GM10847 (cell line): ENCODE data around the gene TUBG2.

Experiments
- POLR2A ChIP-seq: IDR thresholded peaks from 2 replicates; pipeline ENCODE4 v1.6.1; 2011; ENCODE audit not compliant: insufficient read length; ENCODE audit errors: extremely low read depth

Gene TUBG2

DNA sequence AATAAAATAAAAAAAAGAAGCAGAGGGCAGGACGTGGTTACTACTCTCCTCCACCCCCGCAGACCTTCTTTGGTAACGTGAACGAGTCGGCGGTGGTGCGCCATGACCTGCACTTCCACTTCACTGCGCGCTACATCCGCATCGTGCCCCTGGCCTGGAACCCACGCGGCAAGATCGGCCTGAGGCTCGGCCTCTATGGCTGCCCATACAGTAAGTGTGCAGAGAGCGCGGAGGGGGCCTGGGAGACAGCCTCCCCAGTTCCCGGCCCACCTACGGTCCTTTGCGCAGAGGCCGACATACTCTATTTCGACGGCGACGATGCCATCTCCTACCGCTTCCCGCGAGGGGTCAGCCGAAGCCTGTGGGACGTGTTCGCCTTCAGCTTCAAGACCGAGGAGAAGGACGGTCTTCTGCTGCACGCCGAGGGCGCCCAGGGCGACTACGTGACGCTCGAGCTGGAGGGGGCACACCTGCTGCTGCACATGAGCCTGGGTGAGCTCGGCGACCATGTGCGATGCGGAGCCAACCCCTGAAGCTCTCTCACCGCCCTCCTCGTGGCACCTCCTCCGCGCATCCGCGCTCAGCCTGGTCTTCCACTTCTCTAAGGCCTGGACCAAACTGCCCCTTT lies 26.0 kb downstream of the TUBG2 start:
- TF ChIP-seq POLR2A = no peak

DNA sequence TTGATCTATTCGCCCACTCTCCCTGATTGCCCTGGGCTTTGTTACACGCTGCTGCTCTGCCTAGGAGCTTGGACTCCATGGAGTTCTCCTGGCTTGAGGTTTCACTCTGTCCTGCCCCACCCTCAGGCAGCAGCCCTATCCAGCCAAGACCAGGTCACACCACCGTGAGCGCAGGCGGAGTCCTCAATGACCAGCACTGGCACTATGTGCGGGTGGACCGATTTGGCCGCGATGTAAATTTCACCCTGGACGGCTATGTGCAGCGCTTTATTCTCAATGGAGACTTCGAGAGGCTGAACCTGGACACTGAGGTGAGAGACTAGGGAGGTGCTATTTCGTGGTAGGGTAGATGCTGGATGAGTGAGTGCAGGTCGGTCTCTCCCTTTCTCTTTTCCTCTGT lies 26.7 kb downstream of the TUBG2 start:
- TF ChIP-seq POLR2A = no peak

DNA sequence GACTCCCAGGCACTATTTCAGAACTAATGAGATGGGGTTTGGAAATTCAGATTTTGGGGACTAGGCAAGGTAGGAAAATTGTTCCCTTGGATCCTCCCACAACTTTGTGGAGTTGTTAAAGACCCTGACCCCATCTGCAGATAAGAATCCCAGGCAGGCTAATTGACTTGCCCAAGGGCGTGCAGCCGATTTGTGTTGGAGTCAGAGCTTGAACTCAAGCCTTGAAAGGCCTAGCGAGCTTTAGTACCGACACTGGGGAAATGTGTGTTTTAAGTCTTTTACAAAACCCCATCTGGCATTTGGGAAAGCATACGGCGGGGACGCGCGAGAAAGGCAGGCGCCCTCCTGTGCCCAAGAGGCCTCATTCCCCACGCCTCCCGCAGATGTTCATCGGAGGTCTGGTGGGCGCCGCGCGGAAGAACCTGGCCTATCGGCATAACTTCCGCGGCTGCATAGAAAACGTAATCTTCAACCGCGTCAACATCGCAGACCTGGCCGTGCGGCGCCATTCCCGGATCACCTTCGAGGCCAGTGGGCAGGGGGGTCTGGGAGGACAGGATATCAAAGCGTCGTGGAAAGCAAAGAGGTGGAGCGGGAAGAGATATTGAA lies 27.5 kb downstream of the TUBG2 start:
- no peak for TF ChIP-seq POLR2A

DNA sequence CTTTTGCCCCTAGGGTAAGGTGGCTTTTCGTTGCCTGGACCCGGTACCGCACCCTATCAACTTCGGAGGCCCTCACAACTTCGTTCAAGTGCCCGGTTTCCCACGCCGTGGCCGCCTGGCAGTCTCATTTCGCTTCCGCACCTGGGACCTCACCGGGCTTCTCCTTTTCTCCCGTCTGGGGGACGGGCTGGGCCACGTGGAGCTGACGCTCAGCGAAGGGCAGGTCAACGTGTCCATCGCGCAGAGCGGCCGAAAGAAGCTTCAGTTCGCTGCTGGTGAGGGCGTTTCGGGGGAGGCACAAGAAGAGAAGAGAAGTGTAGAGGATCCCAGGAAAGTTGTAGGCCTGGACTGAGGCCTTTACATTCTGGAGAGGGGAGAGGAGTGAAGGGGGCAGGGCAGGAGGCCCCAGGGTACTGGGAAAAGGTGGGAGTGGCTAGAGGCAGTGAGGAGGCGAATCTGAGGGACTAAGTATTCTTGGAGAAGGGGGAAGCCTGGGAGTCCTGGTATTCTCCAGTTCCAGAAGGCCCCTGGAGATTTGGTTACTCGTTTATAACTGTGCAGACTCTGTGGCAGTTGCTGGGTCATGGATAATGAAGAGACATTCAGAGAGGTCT lies 28.7 kb downstream of the TUBG2 start:
- no peak for TF ChIP-seq POLR2A

DNA sequence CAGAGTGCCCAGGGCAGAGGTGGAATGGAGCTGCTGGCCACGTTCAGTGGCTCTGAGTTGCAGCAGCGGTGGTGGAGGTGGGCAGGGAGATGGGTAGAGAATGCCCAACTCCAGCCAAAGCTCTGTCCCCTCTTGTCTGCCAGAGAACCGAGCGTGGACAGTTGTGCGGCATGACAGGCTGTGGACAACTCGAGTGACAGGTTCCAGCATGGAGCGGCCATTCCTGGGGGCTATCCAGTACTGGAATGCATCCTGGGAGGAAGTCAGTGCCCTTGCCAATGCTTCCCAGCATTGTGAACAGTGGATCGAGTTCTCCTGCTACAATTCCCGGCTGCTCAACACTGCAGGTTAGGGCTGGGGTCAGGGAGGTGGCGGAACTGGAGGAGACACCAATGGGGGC lies 31.5 kb downstream of the TUBG2 start:
- TF ChIP-seq POLR2A = no peak

DNA sequence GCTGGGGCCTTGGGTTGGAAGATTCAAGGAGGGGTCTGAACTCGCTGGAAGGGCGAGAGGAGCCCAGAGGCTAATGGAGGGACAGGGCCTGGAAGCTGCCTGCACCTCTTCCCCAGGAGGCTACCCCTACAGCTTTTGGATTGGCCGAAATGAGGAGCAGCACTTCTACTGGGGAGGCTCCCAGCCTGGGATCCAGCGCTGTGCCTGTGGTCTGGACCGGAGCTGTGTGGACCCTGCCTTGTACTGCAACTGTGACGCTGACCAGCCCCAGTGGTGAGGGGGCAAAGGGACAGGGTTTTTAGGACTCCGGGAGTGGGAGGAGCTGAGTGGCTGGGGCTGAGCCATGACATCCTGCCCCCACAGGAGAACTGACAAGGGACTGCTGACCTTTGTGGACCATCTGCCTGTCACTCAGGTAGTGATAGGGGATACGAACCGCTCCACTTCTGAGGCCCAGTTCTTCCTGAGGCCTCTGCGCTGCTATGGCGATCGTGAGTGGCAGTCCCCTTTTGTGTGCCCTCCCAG lies 32.0 kb downstream of the TUBG2 start:
- no peak for TF ChIP-seq POLR2A

DNA sequence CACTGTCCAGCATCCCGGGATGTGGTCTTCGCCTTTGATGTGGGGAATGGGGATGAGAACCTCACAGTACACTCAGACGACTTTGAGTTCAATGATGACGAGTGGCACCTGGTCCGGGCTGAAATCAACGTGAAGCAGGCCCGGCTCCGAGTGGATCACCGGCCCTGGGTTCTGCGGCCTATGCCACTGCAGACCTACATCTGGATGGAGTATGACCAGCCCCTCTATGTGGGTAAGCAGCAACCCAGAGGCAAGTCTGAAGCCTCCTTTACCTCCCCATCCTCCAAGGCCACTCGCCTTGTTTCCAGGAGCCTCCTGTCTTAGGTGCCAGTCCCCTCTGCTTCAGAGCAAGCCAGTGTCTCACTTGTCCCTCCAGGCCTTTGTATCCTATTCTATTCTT lies 33.4 kb downstream of the TUBG2 start:
- no peak for TF ChIP-seq POLR2A

DNA sequence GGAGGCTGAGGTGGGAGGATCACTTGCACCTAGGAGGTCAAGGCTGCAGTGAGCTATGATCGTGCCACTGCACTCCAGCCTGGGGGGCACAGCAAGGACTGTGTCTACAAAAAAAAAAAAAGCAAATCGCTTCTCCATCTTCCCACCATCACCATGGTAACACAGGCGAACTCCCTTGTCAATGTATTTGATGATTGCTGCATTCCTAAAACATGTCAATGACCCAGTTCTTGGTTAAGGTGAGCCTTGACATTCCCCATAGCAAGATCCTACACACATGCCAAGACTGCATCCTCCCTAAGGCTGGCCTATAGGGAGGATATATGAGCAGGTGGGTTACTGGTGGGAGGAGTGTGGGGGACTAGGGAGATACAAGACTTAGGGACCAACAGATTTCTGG lies 35.4 kb downstream of the TUBG2 start:
- no peak for TF ChIP-seq POLR2A

DNA sequence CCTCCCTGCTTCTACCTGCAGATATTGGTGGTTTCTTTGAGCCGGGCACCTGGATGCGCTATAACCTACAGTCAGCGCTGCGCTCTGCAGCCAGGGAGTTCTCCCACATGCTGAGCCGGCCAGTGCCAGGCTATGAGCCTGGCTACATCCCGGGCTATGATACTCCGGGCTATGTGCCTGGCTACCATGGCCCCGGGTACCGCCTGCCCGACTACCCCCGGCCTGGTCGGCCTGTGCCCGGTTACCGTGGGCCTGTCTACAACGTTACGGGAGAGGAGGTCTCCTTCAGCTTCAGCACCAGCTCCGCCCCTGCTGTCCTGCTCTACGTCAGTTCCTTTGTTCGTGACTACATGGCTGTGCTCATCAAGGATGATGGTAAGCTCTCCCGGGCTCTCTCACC lies 36.4 kb downstream of the TUBG2 start:
- no peak for TF ChIP-seq POLR2A

DNA sequence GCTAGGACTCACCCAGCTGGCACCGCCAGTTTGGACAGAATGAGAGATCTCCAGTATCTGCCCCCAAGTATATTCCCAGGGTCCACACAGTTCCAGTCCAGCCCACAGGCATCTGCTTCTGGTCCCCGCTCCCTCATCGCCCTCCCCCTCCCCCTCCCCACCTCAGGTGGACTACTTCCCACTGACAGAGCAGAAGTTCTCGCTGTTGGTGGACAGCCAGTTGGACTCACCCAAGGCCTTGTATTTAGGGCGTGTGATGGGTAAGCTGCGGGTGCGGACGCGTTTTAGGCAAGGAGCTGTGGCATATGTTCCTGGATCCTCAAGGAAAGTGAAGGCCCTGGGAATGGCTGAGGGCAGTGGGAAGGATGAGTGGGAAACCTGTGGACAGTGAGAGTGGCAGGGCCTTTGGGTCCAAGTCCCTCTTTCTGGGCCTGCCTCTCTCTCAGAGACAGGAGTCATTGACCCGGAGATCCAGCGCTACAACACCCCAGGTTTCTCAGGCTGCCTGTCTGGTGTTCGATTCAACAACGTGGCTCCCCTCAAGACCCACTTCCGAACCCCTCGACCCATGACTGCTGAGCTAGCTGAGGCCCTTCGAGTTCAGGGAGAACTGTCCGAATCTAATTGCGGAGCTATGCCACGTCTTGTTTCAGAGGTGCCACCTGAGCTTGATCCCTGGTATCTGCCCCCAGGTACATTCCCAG lies 38.2 kb downstream of the TUBG2 start:
- no peak for TF ChIP-seq POLR2A

DNA sequence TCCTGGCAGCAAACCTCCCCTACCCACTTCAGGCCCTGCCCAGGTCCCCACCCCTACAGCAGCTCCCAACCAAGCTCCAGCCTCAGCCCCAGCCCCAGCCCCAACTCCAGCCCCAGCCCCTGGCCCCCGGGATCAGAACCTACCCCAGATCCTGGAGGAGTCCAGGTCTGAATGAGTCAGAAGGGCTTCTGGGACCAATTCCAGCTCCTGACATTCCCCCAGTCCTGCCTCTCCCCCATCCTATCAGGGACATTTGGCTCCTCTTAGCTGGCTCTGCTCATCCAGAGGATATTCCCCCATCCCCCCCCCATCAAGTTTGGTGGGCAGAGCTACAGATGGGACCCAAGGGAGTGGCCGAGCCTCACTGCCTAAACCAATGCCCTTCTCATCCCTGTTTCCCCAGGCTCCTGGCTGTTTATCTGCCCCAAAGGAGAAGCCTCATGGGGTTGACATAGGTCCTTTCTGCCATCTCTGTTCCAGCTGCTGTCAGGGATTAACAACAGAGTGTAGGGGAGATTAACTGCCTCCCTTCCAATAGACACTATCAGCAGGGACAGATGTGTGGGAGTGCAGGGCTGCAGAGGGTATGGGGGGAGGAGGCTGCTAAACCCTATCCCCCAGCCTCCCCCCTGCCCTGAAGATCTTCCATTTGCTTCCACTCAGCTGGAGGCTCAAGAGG lies 39.8 kb downstream of the TUBG2 start:
- no peak for TF ChIP-seq POLR2A

DNA sequence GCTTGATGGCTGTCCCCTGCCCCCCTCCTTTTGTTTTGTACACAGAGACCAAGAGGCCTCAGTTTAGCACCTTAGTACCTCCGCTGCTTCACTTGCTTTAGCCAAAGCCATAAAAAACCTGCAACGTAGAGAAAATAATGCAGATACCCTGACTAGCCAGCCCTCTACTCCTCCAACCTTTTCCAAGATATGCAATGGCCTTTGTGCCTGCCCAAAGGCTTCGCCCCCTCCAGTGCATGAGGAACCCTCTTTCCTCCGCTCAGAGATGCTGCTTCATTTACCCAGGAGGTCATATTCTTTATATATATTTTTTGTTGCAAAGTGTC lies 40.3 kb downstream of the TUBG2 start:
- no peak for TF ChIP-seq POLR2A

DNA sequence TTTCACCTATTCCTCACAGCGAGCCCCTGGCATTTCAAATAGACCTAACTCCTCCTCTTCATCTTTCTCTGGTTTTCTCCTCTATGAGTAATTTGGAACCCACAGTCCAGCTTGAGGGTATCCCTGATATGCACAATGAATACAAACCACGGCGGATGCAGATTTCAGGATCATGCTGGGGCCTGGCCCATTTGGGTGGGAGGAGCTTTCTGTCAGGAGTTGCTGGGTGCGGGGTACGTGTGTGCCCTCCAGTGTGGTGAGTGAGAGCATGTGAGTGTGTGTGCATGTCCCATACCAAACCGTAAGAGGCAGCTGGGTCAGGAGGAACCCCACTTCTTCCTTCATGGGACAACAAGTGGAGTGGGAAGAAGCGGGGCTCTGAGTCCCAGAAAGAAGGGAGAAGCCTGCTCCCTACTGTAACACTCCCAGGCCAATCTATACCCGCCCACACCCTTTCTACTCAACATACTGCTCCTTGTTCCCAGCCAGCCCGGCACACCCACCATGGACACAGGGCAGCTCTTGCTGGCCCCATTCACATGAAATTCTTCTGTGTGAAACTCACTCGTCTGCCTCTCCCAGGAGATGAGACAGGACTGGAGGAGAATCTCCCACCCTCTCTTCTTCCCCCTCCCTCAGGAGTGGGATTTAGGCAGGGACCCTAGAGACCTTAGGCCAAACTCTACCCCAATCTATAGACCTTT lies 41.7 kb downstream of the TUBG2 start:
- no peak for TF ChIP-seq POLR2A

DNA sequence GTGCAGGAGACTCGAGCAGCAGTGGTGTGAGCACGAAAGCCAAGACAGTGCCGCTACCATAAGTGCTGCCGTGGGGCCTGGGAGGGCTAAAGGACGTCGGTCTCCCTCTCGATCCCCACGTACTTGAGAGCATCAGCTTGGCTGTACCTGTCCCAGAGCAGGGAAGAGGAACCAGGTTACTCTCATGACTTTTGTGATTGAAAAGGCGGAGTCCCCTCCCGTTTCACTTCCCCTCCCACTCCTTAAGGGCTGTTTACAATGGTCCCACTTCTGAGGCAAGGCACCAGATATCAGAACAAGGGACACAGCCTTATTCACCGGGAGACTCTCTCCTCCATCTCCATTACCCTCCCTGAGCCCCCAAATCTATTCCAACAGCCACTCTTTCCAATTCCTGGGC lies 43.4 kb downstream of the TUBG2 start:
- no peak for TF ChIP-seq POLR2A

DNA sequence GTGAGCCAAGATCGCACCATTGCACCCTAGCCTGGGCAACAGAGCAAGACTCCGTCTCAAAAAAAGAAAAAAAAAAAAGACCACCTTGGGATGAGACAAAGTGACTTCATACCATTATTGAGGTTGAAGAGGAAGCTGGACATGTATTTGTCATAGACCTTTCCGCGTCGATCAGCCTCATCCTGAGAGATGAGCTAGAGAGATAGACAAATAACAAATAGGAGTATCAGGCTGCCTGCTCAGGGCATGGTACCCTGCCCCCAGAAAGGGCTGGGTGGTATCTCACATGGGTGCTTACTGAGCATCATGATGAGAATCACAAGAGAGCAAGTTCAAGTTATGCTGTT lies 45.4 kb downstream of the TUBG2 start:
- no peak for TF ChIP-seq POLR2A

DNA sequence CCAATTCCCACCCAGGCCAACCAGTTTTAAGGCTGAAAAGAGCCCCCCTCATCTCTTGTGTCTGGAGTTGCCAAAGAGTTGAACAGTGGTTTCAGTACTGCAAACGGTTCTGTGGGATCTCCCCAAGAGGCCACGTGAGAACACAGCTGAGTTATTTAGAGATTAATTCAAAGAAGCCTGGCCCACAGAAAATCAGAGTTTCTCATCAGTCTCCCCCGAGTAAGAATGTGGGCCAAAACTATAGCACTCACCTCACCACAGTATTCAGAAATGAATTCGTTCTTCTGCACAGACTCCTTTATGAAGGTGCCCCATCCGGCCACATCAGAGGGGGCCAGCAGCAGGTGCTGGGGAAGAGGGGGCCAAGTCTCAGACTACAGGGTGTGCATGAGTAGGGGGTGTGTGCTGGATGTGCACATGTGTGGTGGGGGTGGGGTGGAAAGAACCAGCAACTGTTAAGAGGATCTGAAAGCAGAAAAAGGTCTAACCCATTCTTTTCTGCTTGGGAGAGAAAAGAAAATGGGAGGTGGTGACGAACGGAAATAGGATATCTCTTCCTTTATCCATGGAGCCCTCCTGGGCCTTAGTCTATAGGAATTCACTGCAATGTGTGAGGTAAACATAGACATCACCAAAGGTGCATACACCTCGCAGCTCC lies 45.9 kb downstream of the TUBG2 start:
- TF ChIP-seq POLR2A = no peak
